T follicular helper cell (primary cell): ENCODE results near the gene IFNA14.
"Not testable (repeated sequence)": the region's sequence is repeated elsewhere in the genome, so short reads cannot be mapped to it uniquely, and the experiment has no call there.

Source experiments
- DNase-seq: peaks from one replicate; pipeline ENCODE4 v3.0.0-alpha.2; 2020; ENCODE audit warnings: low read depth
- total RNA-seq, 2 experiments: gene quantifications; one replicate each; lab custom pipeline; 2026; lab: John Stamatoyannopoulos, UW

IFNA14 gene
- 0 reads per million in 2 experiments for total RNA-seq

GRCh38 chr9:21239911-21240310 lies at the start of gene IFNA14:
Gene IFNA14 (minus strand): TSS chr9:21240005. CDS start chr9:21239935, 70 bp downstream.
- DNase-seq: no peak

DNA sequence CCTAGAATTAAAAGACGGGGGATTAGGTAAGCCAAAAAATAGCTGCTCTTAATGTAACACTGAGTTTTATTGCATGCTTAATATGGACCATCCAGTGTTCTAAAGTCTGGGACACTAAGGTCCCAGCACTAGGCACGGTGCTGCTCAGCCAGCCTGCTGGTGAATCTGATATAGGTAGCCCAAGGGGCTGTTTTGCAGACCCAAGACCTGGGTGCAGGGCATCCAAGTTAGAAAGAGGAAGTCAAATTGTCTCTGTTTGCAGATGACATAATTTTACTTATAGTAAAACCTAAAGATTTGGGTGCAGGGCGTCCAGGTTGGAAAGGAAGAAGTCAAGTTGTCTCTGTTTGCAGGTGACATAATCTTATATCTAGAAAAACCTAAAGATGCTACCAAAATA lies 47.5 kb upstream of the IFNA14 start:
- no peak for DNase-seq

DNA sequence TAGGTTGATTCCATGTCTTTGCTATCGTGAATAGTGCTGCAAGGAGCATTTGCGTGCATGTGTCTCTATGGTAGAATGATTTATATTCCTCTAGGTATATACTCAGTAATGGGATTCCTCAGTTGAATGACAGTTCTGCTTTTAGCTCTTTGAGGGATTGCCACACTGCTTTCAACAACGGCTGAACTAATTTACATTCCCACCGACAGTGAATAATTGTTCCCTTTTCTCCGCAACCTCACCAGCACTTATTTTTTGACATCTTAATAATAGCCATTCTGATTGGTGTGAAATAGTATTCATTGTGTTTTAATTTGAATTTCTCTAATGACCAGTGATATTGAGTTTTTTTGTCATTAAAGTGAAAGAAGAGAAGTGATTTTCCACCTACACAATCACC lies 46.9 kb upstream of the IFNA14 start:
- no peak for DNase-seq

DNA sequence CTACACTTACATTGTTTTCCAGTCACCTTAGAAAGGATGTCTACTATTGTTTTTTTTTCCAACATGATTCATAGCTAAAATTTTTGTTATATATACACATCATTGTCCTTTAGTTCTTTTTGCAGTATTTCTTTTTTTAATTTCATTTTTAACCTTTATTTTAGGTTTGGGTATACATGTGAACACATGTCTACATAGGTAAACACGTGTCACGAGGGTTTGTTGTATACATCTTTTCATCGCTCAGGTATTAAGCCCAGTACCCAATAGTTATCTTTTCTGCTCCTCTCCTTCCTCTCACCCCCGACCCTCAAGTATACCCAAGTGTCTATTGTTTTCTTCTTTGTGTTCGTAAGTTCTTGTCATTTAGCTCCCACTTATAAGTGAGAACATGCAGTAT lies 46.3 kb upstream of the IFNA14 start:
- no peak for DNase-seq

DNA sequence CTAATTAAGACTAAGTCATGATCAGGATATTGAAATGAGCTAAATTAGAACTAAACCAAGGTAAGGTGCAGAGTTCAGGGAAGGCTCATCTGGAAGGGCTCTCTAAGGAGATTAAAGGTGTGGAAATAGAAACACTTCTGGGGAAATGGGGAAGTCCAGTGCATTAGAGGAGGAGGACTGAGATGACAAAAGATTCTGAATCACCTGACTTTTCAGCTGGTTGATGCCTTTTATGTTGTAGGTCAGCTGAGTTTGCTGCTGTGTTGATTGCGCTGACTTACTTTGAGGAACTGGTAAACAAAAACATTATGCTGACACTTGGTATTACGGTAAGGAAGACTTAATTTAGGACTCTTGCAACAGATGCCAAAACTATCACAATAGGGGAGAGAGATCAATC lies 41.5 kb upstream of the IFNA14 start:
- DNase-seq: no peak

DNA sequence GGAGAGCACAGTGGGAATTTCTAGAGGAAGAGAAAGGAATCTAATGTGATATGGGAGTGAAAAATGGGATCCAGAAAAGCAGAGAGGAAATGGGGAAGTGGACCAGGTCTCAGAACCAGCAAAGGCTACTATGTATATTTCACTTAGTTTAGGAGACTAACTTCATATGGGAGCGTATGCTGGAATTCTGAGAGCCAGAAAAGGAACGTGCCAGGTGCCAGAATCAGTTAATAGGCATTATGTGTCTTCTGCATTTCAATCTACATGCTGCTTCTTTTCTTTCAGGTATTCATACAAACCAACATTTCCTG lies 28.5 kb upstream of the IFNA14 start:
- no peak for DNase-seq

DNA sequence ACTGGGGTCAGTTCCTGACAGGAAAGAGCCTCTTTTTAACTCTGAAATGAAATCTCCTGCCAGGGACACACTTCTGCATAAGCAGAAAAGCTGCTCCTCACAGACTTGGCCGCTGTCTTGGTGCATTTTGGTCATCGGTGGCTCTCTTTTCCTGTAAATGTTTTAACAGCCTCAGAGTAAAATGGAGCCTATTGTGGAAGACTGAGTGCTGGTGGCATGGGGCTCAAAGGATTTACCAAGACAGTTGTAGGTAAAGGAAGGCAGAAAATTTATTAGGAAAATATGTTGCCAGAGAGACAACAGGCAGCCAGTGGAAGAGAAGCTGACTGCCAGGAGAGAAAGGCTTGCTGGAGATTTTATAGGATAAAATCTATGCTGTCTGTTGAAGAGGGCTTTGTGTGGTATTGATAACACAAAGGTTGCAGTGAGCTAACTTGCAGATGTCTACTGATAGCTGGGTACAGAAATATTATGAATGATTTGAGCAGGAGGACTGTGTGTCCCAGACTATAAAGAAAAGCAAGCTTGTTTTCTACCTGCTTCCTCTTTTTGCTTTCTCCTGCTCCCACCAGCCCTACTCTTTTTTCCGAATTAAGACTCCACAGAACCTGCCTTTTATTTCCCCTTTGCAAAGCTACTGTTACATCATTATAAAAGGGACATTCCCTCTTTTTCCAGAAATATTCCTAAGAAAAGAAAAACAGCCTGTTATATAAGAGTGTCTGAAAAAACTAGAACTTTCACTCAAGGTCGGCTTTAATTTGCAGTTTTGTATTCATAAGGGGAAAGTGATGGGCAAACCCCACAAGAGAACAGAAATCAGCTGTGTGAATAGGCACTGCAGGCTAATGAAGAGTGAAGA lies 27.9 kb upstream of the IFNA14 start:
- no peak for DNase-seq

DNA sequence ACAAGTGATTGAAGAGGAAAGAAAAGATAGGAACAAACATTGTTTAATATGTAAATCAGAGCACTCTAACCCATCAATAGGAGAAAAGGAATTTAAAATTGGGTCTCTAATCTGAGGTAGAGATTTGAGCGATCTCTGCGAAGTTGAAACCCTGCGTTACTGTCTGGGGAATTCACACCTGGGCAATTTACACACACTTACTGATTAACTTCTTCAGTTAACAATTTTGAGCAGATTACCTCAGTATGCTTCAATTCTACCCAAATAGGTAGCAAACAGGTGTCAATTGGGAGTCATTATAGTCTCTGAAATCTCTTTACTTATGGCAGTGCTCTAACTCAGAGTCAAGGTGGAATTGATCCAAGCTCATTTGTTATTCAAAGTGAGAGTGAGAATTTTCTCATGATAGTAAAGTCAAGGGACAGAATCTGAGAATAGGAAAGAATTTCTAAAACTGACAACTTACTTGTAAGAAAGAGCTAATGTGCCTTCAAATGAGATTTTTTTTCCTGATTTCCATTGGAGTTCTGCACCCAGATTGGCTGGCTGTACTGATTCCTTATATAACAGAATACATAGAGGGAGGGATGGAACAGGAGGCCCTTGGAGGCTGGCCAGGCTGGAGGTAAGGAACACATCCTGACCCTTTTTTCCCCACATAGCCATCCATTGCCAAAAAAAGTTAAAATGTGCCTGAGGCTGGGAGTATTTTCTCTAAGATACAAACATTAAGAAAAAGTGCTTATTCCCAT lies 27.1 kb upstream of the IFNA14 start:
- no peak for DNase-seq

DNA sequence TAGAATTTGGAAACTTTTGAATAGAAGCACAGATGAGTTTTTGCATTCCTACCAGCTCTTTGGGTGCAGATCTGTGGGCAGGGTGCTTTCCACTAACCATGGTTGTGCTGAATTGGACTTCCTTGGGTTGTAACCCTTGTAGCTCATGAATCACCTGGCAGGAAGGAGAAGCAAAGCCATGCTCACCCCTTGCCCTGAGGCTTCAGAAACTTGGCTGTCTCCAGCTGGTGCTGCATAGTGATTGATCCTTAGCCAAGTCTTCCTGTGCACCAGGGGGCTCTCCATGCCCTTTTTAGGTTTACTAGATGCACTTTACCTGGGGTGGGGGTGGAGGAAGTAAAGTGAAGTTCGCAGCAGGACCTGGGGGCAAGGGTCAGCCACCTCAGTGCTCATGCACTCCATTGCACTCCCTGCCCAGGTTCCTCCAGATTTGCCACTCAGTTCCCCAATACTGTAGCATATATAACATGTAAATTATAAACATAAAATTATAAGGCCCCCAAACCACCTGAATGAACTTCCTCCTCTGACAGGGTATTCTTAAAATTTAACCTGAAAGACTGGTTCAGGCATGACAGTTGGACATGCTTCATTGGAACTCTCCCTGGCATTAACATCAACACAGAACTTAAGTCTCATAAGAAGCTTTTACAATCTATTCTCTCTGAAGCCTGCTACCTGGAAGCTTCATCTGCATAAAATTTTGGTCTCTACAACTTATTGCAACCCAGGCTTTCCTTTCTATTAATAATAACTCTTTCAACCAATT lies 25.8 kb upstream of the IFNA14 start:
- no peak for DNase-seq

GRCh38 chr9:21255538-21256212 lies 15.9 kb upstream of the IFNA14 start:
- no peak for DNase-seq

- no peak for DNase-seq
Measured at GRCh38 chr9:21252721-21253547, 13.1 kb upstream of the IFNA14 start.

DNA sequence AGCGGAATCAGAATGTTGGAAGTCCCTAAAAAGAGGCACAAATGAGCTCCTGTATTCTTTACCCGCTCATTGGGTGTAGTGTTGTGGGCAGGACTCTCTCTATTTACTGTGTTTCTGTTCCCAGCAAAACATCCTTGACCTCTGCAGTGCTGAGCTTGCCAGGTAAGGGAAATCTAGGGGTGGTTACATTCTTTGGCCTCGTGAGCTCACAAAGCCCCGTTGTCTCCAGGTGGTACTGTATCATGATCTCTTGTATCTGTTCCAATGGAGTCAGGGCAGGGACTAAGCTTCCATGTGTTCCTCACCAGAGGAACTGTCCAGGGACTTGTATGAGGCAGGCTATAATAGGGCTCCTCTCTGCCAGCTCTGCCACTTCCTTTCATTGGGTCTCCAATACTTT lies 11.8 kb upstream of the IFNA14 start:
- DNase-seq: no peak

DNA sequence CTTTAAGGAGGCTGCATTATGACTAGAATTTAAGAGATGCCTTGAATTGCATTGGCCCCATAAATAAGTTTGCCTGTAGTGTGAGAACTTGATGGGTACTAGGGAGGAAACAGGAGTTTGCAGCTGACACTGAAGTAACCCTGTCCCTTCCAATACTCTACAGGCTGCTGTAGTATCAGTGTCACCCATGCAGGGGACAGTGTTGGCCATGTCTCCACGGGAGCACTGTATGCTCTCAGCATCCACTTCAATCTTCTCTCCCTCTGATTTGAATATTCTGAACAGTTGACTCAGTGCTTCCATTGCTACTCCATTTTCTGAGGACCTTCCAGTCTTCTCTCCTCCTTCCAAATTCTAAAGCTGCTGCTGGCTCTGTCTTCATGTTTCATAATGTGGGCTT lies 11.4 kb upstream of the IFNA14 start:
- DNase-seq: no peak

- DNase-seq: no peak
Measured at GRCh38 chr9:21244836-21245235, 5.0 kb upstream of the IFNA14 start.

- DNase-seq: not testable (repeated sequence)
Measured at GRCh38 chr9:21236360-21236714, 3.5 kb downstream of the IFNA14 start.

GRCh38 chr9:21235468-21236359 lies 4.1 kb downstream of the IFNA14 start:
- not testable (repeated sequence) for DNase-seq

DNA sequence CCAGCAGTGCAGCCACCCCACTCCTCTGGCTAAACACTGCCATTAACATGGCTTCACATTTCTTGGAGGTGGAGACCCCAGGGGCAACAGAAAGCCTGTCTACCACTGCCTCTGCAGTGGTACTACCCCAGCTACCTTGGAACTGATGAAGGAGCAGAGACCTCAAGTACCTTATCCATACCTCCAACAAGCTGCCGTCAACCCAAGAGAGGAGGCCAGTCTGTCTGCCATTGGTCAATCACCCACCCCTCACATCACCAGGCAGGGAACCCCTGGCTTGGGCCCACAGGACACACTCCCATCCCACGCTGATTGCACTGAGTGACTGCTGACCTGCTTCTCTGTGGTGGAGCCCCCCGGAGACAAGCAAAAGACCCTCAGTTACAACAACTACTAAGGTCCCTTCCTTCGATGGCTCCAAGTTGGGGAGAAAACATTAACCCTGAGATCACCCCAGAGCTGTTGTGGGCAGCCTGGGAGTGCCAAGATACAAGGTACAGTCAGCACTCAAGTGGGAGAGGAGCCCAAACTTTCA lies 5.6 kb downstream of the IFNA14 start:
- DNase-seq: no peak

DNA sequence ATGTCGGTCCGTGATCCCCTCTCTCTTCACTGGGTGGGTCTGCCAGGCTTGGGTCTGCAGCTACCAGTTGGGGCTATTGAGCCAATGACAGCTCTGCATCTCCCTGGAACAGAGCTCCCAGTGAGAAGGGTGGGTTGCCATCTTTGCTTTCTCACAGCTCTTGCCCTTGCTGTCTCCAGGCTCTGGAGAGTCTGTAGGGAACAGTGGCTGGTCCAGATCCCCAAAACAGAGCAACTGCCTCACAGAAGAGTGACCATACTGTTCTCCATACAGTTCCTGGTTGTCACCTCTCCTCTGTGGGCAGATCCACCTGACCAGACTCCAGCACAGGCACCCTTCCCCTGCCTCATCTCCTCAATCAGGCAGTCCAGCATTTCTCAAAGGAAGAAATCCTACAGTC lies 6.5 kb downstream of the IFNA14 start:
- no peak for DNase-seq

GRCh38 chr9:21228122-21228521 lies 11.7 kb downstream of the IFNA14 start, which contains the start of gene IFNA17:
Gene IFNA17 (minus strand): TSS chr9:21228222. CDS start chr9:21228173, 49 bp downstream.
- no peak for DNase-seq

DNA sequence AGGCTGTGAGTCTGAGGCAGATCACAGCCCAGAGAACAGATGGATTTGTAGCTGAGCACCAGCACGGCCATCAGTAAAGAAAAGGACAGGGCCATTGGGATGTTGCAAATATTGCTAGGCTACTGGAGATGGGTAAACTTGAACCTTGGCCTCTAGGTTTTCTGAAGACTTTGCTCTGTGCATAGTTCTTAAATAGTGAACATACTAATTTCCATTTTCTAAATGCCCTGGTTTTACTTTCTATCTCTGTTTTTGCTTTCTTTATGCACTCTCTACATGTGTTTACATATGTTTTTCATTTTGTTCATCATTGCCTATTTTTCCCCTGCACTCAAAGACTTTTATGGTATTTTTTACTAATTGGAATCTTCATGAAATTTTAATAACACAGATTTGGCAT lies 22.6 kb downstream of the IFNA14 start, which contains the start of gene IFNA16:
TSS of gene IFNA16 (minus strand) at position 101 of the 400 bp plus-strand sequence. CDS start at position 95, 6 bp downstream.
- DNase-seq: not testable (repeated sequence)
